Kidney (tissue), 14 donors: ENCODE results near the gene MSMO1. TPM values are rescaled to one million over a fixed set of nuclear protein-coding genes. Genes with fewer than 3 reads are reported as not detected.

Experiments
- DNase-seq, 5 donors: peaks; one replicate each; pipeline ENCODE4 v3.0.0-alpha.2; 2013 to 2020
- FAIRE-seq: peaks from 2 replicates; lab custom pipeline; 2012; peaks lifted over from hg19 to GRCh38; lab: Jason Lieb, UNC
- H3K27ac ChIP-seq, 2 donors: one replicate each; pipeline ENCODE4 v1.7.0; 2013; ENCODE audit warnings: low read depth in 2 of 2, low read length in 2 of 2, inconsistent platforms in 1 of 2
- H3K27me3 ChIP-seq: one replicate; pipeline ENCODE4 v1.7.1; 2013; ENCODE audit warnings: low read length, inconsistent platforms; ENCODE audit not compliant: control insufficient read depth, insufficient read depth
- H3K36me3 ChIP-seq, 3 donors: one replicate each; pipeline versions ENCODE4 v1.7.0 to v1.7.1; 2013; ENCODE audit warnings: low read length in 3 of 3, control low read depth in 1 of 3, inconsistent platforms in 1 of 3; ENCODE audit not compliant: insufficient read depth in 3 of 3, control insufficient read depth in 2 of 3
- H3K4me1 ChIP-seq, 3 donors: one replicate each; pipeline versions ENCODE4 v1.7.0 to v1.7.1; 2013; ENCODE audit warnings: low read length in 3 of 3, inconsistent platforms in 1 of 3, low read depth in 1 of 3; ENCODE audit not compliant: control insufficient read depth in 2 of 3, insufficient read depth in 2 of 3
- H3K4me3 ChIP-seq, 3 donors: one replicate each; pipeline versions ENCODE4 v1.7.0 to v1.8.1; 2013; ENCODE audit warnings: low read length in 3 of 3, control low read depth in 1 of 3, inconsistent platforms in 1 of 3
- H3K9ac ChIP-seq, 3 donors: one replicate each; pipeline versions ENCODE4 v1.7.0 to v1.7.1; 2013; ENCODE audit warnings: low read length in 3 of 3, control low read depth in 1 of 3, inconsistent platforms in 1 of 3
- H3K9me3 ChIP-seq, 3 donors: one replicate each; pipeline versions ENCODE4 v1.7.0 to v1.7.1; 2013; ENCODE audit warnings: low read length in 3 of 3, control low read depth in 1 of 3, inconsistent platforms in 1 of 3; ENCODE audit not compliant: control insufficient read depth in 2 of 3, insufficient read depth in 1 of 3
- CTCF ChIP-seq: IDR thresholded peaks from 3 replicates; pipeline ENCODE4 v1.5.1; 2012; ENCODE audit warnings: mild to moderate bottlenecking, moderate library complexity, borderline replicate concordance; ENCODE audit not compliant: insufficient read depth; ENCODE audit errors: extremely low read depth
- intact Hi-C: fragments of 100-400 bp; cut with DNase I; formaldehyde crosslinking; loops from one replicate; pipeline ENCODE4 v1.11.1; 2022
- polyA plus RNA-seq: library from polyadenylated mRNA; stranded (reverse); fragments of 350-450 nt; fragmentation: Illumina TruSeq; extraction: RNeasy Lipid Tissue Mini Kit (QIAGEN cat#74804); gene quantifications from one replicate; pipeline ENCODE4 v1.2.3, GENCODE V29; 2014; ENCODE audit warnings: low read depth, low replicate concordance; ENCODE audit not compliant: insufficient read depth
- total RNA-seq: library from RNA; stranded (reverse); fragmentation: NEBNext Ultra II Directional; extraction: Animal tissue kit (Norgen Biotek cat#: 25700); gene quantifications from one replicate; pipeline ENCODE4 v1.2.1, GENCODE V29; 2021
- donor health status: control.
- donor health status: control.
- donor health status: control.
- donor health status: control.
- donor health status: control.
- donor health status: DM: yes; HTN: yes; CAD: no.
- donor health status: Normal renal cell carcinoma (clear cell type).

MSMO1 gene
- total and polyA plus RNA-seq, 2 donors from 2014 or later: 32.4 to 91.4 TPM

GRCh38 chr4:165367040-165367439, 39.6 kb downstream of the MSMO1 start:
- DNase-seq (no peak), FAIRE-seq (no peak)
- Histone ChIP-seq H3K36me3 (no peaks in the 10 kb centered on the region), H3K27me3 (no peaks in the 10 kb centered on the region), H3K4me1 (no peaks in the 10 kb centered on the region), H3K9me3 (no peaks in the 10 kb centered on the region), H3K4me3 (no peak overlapping the region), H3K9ac (no peak overlapping the region), H3K27ac (no peak overlapping the region)
- intact Hi-C loops: no loop called here
- no peak for TF ChIP-seq CTCF

GRCh38 chr4:165368114-165368513, 40.6 kb downstream of the MSMO1 start:
- H3K27me3 ChIP-seq: no peaks in the 10 kb centered on the region
- no peaks in the 10 kb centered on the region for H3K4me1 ChIP-seq
- intact Hi-C loops: no loop called here
- H3K9ac ChIP-seq: no peak overlapping the region
- FAIRE-seq (no peak), DNase-seq (no peak)
- H3K4me3 ChIP-seq: no peak overlapping the region
- H3K9me3 ChIP-seq: no peaks in the 10 kb centered on the region
- H3K36me3 ChIP-seq: no peaks in the 10 kb centered on the region
- no peak for TF ChIP-seq CTCF
- H3K27ac ChIP-seq: no peak overlapping the region

- no peak for DNase-seq
- Histone ChIP-seq H3K9ac (no peak overlapping the region), H3K9me3 (no peaks in the 10 kb centered on the region), H3K4me3 (no peak overlapping the region), H3K27ac (no peak overlapping the region), H3K4me1 (no peaks in the 10 kb centered on the region), H3K36me3 (no peaks in the 10 kb centered on the region), H3K27me3 (no peaks in the 10 kb centered on the region)
- intact Hi-C loops: no loop called here
- no peak for FAIRE-seq
- TF ChIP-seq CTCF: no peak
These were observed 41.1 kb downstream of the MSMO1 start for GRCh38 chr4:165368567-165368966.

- DNase-seq (no peak), FAIRE-seq (no peak)
- Histone ChIP-seq H3K27ac (no peak overlapping the region), H3K27me3 (no peaks in the 10 kb centered on the region), H3K9ac (no peak overlapping the region), H3K9me3 (no peaks in the 10 kb centered on the region), H3K4me1 (no peaks in the 10 kb centered on the region), H3K36me3 (no peaks in the 10 kb centered on the region), H3K4me3 (no peak overlapping the region)
- no peak for TF ChIP-seq CTCF
- intact Hi-C loops: no loop called here
These were observed 42.1 kb downstream of the MSMO1 start for GRCh38 chr4:165369522-165369921.
